Brain microvascular endothelial cell (primary cell): ENCODE measurements around the gene LHCGR.

Experiments
- DNase-seq: peaks from one replicate; pipeline ENCODE4 v3.0.0-alpha.2; 2020
- H3K27ac ChIP-seq: fragments of 250-450 bp; sonication (Bioruptor Pico); 2 replicates; pipeline ENCODE4 v1.5.1; 2020; ENCODE audit warnings: mild to moderate bottlenecking, moderate library complexity
- H3K27me3 ChIP-seq: fragments of 250-450 bp; sonication (Bioruptor Pico); replicated peaks from 2 replicates; pipeline ENCODE4 v1.5.1; 2020; ENCODE audit warnings: mild to moderate bottlenecking
- H3K36me3 ChIP-seq: fragments of 250-450 bp; sonication (Bioruptor Pico); replicated peaks from 2 replicates; pipeline ENCODE4 v1.5.1; 2020; ENCODE audit warnings: mild to moderate bottlenecking
- H3K4me3 ChIP-seq: 2 replicates; pipeline ENCODE4 v1.5.1; 2011; ENCODE audit warnings: low read depth, mild to moderate bottlenecking, control low read depth, low read length, moderate library complexity
- CTCF ChIP-seq: IDR thresholded peaks from 2 replicates; pipeline ENCODE4 v1.5.1; 2011; ENCODE audit warnings: low read depth, mild to moderate bottlenecking, moderate library complexity, low read length, control low read depth, inconsistent platforms; ENCODE audit errors: missing control alignments
- in situ Hi-C: cut with HindIII; loops from 2 replicates; pipeline ENCODE4 v1.10.0; 2017; ENCODE audit warnings: low sequenced_read_pairs, low pct_ligation_motif_present

The LHCGR gene

GRCh38 chr2:48736251-48736650 is 19.3 kb downstream of the LHCGR start:
- Histone ChIP-seq H3K27ac (no peak overlapping the region), H3K27me3 (no peaks in the 10 kb centered on the region), H3K36me3 (no peaks in the 10 kb centered on the region), H3K4me3 (no peak overlapping the region)
- no peak for TF ChIP-seq CTCF
- in situ Hi-C loops: no loop called here
- no peak for DNase-seq

GRCh38 chr2:48734576-48735303 is 20.8 kb downstream of the LHCGR start:
- in situ Hi-C loops: no loop called here
- no peak for TF ChIP-seq CTCF
- no peak overlapping the region for H3K27ac ChIP-seq
- no peak overlapping the region for H3K4me3 ChIP-seq
- no peaks in the 10 kb centered on the region for H3K27me3 ChIP-seq
- no peaks in the 10 kb centered on the region for H3K36me3 ChIP-seq
- no peak for DNase-seq

- no peaks in the 10 kb centered on the region for H3K27me3 ChIP-seq
- DNase-seq: no peak
- H3K36me3 ChIP-seq: no peaks in the 10 kb centered on the region
- no peak overlapping the region for H3K4me3 ChIP-seq
- H3K27ac ChIP-seq: no peak overlapping the region
- in situ Hi-C loops: no loop called here
- no peak for TF ChIP-seq CTCF
Observed at GRCh38 chr2:48733067-48733503, 22.4 kb downstream of the LHCGR start.

- in situ Hi-C loops: no loop called here
- no peak overlapping the region for H3K27ac ChIP-seq
- no peak overlapping the region for H3K4me3 ChIP-seq
- no peak for DNase-seq
- TF ChIP-seq CTCF: no peak
- H3K27me3 ChIP-seq: no peaks in the 10 kb centered on the region
- H3K36me3 ChIP-seq: no peaks in the 10 kb centered on the region
Observed at GRCh38 chr2:48728840-48729239, 26.7 kb downstream of the LHCGR start.

GRCh38 chr2:48728295-48728694 is 27.2 kb downstream of the LHCGR start:
- Histone ChIP-seq H3K27me3 (no peaks in the 10 kb centered on the region), H3K36me3 (no peaks in the 10 kb centered on the region), H3K27ac (no peak overlapping the region), H3K4me3 (no peak overlapping the region)
- no peak for DNase-seq
- no peak for TF ChIP-seq CTCF
- in situ Hi-C loops: no loop called here

GRCh38 chr2:48727560-48727959 is 28.0 kb downstream of the LHCGR start:
- TF ChIP-seq CTCF: no peak
- no peak overlapping the region for H3K4me3 ChIP-seq
- H3K27ac ChIP-seq: no peak overlapping the region
- in situ Hi-C loops: no loop called here
- no peaks in the 10 kb centered on the region for H3K27me3 ChIP-seq
- H3K36me3 ChIP-seq: no peaks in the 10 kb centered on the region
- DNase-seq: no peak
